Measurements from ENCODE around the gene SLC13A3.

DNA sequence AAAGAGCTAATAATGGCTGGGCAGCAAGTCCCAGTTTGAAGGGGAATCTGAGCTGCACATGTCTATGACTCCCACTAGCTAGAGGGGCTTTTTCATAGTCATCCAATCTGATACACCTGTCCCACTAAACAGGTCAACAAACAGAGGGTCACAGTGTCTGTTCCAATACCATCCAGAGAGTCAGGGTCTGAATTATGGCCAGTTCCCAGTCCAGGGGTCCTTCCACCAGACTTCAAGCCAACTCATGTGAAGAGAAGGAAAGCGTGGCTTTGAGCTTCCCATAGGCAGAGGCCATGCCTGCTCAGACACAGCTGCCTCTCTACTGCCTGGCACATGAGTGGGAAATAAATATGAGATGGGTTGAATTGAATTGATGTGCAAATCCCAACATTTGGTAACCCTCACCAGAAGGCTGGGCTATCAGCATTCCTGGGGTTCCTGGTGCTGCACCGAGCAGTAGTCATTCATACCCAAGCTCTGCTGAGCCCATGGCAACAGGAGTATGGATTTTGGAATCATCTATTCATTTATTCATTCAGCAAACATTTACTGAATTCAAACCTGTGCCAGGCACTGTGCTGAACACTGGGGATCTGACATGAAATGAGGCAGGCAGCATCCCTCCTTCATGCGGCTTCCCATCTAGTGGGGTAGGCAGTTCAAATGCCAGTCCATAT lies 20.7 kb upstream of the SLC13A3 start:
- TF ChIP-seq, protein P1, sequence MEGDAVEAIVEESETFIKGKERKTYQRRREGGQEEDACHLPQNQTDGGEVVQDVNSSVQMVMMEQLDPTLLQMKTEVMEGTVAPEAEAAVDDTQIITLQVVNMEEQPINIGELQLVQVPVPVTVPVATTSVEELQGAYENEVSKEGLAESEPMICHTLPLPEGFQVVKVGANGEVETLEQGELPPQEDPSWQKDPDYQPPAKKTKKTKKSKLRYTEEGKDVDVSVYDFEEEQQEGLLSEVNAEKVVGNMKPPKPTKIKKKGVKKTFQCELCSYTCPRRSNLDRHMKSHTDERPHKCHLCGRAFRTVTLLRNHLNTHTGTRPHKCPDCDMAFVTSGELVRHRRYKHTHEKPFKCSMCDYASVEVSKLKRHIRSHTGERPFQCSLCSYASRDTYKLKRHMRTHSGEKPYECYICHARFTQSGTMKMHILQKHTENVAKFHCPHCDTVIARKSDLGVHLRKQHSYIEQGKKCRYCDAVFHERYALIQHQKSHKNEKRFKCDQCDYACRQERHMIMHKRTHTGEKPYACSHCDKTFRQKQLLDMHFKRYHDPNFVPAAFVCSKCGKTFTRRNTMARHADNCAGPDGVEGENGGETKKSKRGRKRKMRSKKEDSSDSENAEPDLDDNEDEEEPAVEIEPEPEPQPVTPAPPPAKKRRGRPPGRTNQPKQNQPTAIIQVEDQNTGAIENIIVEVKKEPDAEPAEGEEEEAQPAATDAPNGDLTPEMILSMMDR (IDR thresholded peaks at IDR 0.05), result no peak
- no peak for TF ChIP-seq POLR2A (IDR thresholded peaks at IDR 0.05)
- TF ChIP-seq EP300 (IDR thresholded peaks at IDR 0.05), result no peak

Data from tibial nerve (tissue), 4 donors.